Globus pallidus (tissue), 1 donor: ENCODE results near the gene RET.
"Not testable (repeated sequence)": the region's sequence is repeated elsewhere in the genome, so short reads cannot be mapped to it uniquely, and the experiment has no call there.

Source experiments
- DNase-seq: peaks from one replicate; pipeline ENCODE4 v3.0.0-alpha.2; 2015; ENCODE audit warnings: low spot score

RET gene

GRCh38 chr10:43078175-43078985 is 1.5 kb downstream of the RET start:
- DNase-seq: no peak

GRCh38 chr10:43078986-43079273 is 2.1 kb downstream of the RET start:
- DNase-seq: no peak

- no peak for DNase-seq
Measured at GRCh38 chr10:43079856-43080255, 3.0 kb downstream of the RET start.

GRCh38 chr10:43082087-43082486 is 5.2 kb downstream of the RET start:
- no peak for DNase-seq

GRCh38 chr10:43082746-43083145 is 5.9 kb downstream of the RET start:
- no peak for DNase-seq

- DNase-seq: no peak
Measured at GRCh38 chr10:43083764-43084163, 6.9 kb downstream of the RET start.

GRCh38 chr10:43084812-43085211 is 7.9 kb downstream of the RET start:
- DNase-seq: no peak

- no peak for DNase-seq
Measured at GRCh38 chr10:43086321-43086942, 9.6 kb downstream of the RET start.

GRCh38 chr10:43089519-43089918 is 12.7 kb downstream of the RET start:
- no peak for DNase-seq

GRCh38 chr10:43090188-43090587 is 13.3 kb downstream of the RET start:
- DNase-seq: no peak

- DNase-seq: no peak
Measured at GRCh38 chr10:43090664-43091063, 13.8 kb downstream of the RET start.

GRCh38 chr10:43091846-43092245 is 15.0 kb downstream of the RET start:
- no peak for DNase-seq

- DNase-seq: no peak
Measured at GRCh38 chr10:43093423-43094076, 16.7 kb downstream of the RET start.

GRCh38 chr10:43094085-43094484 is 17.2 kb downstream of the RET start:
- DNase-seq: no peak

- not testable (repeated sequence) for DNase-seq
Measured at GRCh38 chr10:43099339-43099738, 22.5 kb downstream of the RET start.

- DNase-seq: no peak
Measured at GRCh38 chr10:43099928-43100327, 23.1 kb downstream of the RET start.

- no peak for DNase-seq
Measured at GRCh38 chr10:43100366-43100765, 23.5 kb downstream of the RET start.

GRCh38 chr10:43102063-43102828 is 25.4 kb downstream of the RET start:
- no peak for DNase-seq

- DNase-seq: peak; percentile 52
Measured at GRCh38 chr10:43105102-43105955, 28.5 kb downstream of the RET start.

- no peak for DNase-seq
Measured at GRCh38 chr10:43105956-43106229, 29.0 kb downstream of the RET start.

GRCh38 chr10:43106256-43107091 is 29.6 kb downstream of the RET start:
- DNase-seq: no peak
